D721Med (cell line): ENCODE results near the gene HLX.

Experiments used
- DNase-seq: peaks from one replicate; pipeline ENCODE4 v3.0.0; 2011; ENCODE audit warnings: low spot score; ENCODE audit not compliant: insufficient read length
- FAIRE-seq: peaks from 2 replicates; lab custom pipeline; 2011; peaks lifted over from hg19 to GRCh38; lab: Jason Lieb, UNC
- TF ChIP-seq, protein P1 (sequence below): IDR thresholded peaks from 2 replicates; pipeline ENCODE4 v1.5.1; 2012; ENCODE audit warnings: mild to moderate bottlenecking, control low read depth; ENCODE audit not compliant: insufficient read depth; ENCODE audit errors: missing control alignments

HLX gene

DNA sequence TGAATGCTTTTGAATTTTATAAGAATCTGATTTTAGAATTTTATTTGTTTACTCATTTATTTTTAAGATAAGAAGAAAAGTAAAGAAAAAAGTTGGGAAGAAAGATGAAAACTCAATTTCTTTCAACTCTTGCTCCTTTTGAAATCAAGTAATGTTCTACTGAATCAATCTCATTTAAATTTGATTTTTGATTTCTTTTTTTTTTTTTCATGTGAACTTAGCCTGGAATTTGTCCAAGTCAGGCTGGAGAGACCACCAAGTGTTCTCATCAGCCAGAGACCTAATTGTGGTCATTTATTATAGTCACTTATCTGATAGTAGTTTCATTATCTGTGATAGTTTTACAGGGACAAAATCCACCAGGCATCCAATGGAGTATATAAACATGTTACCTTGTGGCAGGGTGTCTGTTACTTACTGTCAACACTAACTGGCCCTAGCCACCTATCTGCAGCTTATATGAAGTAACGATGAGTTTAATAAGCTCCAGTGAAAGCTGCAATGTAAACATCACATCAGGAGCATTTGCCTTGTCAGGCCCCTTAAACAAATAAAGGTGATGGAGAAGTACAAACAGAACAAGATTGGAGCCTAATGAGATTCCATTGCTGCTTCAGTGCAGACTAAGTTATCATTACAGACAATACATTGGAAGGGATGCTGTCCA is 39.2 kb downstream of the HLX start:
- FAIRE-seq, result peak; percentile 95
- DNase-seq, result no peak
- TF ChIP-seq, protein P1, sequence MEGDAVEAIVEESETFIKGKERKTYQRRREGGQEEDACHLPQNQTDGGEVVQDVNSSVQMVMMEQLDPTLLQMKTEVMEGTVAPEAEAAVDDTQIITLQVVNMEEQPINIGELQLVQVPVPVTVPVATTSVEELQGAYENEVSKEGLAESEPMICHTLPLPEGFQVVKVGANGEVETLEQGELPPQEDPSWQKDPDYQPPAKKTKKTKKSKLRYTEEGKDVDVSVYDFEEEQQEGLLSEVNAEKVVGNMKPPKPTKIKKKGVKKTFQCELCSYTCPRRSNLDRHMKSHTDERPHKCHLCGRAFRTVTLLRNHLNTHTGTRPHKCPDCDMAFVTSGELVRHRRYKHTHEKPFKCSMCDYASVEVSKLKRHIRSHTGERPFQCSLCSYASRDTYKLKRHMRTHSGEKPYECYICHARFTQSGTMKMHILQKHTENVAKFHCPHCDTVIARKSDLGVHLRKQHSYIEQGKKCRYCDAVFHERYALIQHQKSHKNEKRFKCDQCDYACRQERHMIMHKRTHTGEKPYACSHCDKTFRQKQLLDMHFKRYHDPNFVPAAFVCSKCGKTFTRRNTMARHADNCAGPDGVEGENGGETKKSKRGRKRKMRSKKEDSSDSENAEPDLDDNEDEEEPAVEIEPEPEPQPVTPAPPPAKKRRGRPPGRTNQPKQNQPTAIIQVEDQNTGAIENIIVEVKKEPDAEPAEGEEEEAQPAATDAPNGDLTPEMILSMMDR, result no peak

DNA sequence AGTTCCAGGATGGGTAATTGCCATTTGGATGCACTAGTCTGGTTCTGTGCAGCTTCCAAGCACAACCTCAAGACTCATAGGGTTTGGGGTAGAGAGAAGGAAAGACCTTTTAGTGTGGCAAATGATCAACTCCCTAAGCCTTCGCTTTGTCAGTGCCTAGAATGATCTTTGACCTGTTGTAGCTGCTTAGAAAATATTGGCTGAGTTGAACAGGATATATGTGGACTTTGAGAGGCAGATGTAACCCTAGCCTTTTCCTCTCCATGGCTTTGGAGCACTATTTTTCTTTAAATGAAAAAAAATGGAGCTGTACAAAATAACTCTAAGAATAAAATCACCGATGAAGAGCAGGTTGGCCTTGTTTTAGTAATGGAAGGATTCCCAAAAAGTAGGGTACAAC is 41.7 kb downstream of the HLX start:
- peak; percentile 48 for FAIRE-seq
- TF ChIP-seq, protein P1, result no peak
- DNase-seq, result no peak

DNA sequence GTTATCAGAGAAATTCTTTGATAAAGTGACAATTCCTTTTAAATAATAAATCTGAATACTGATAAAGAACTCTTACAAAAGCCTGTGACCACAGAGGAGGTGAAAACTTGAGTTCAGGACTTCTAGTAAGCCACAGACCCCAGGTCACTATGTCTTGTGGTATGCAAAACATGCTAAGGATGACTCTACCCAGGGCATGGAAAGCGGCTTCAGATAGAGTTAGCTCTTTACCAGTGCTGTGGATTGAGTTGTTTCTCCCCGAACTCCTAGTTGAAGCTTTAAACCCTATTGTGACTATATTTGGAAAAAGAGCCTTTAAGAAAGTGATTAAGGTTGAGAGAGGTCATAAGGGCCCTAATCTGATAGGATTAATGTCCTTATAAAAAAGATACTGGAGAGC is 42.3 kb downstream of the HLX start:
- TF ChIP-seq, protein P1, result no peak
- DNase-seq (no peak), FAIRE-seq (peak; percentile 73)

DNA sequence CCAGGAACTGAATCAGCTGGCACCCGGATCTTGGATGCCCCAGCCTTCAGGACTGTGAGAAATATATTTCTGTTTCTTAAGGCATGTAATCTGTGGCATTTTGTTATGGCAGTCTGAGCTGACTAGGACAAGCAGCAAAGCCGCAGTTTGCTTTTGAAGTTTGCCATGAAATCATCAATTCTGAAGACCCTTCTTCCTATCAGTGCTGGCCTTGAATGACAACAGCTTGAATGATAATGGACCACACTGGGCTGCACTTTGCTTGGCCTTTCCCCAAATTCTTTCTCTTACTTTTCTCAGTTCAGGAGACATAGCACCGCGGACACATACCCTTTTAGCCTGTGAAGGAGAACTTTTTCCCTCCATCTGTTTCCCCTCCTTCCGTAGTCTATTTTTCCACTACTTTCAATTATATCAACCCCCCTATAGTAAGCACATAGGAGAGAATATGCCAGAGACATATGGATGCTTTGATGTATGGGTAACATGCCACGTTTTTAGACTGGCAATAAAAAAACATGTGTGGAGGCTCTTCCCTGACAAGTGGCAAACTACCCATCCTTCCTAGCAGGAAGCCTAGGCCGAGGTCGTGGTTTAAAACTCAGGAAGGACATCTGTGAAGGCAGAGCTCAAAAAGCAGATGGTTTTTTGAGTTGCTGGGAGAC is 42.9 kb downstream of the HLX start:
- TF ChIP-seq, protein P1, result no peak
- DNase-seq, result no peak
- FAIRE-seq, result peak; percentile 76

DNA sequence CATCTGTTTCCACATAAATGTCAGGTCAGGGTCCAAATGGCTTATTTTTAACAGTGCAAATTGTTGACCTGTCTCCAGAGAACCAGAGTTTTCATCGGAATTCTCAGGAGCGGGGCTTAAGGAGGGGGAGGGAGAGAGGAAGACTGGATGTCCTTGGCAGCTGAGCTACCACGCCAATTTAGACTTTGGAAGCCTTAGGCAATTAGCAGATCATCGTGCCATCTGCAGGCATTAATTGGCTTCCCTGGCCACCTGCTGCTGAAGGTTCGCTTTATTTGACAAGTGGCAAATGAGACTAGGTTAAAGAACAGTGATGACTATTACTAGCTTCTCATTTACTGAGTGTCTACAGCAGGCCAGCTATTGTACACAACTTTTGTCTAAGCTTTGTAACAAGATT is 43.7 kb downstream of the HLX start:
- TF ChIP-seq, protein P1, result no peak
- DNase-seq (no peak), FAIRE-seq (peak; percentile 99)

DNA sequence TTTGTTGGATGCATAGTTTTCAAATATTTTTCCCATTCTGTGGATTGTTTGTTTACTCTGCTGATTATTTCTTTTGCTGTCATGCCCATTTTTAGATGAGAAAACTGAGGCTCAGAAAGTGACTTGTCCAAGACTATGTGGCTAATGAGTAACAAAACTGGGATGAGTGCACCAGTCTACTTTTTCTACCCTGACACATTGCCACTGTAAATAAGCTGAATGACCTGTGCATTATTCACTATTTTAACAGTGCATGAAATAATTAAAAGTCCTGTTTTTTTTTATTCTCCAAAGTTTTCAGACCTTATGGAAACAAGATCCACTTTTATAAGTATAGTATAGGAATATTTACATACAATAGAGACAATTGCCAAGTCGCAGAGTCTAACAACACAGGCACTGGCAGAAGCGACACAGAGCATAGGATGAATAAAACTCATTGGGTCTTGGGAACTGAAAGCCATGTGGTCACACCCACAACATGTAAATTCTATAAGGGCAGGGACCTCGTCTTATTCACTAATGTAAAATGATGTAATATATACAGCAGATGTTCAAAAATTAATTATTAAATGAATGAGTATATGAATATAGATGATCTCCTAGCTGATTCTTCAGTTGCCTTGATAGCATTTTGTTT is 45.2 kb downstream of the HLX start:
- TF ChIP-seq, protein P1, result no peak
- DNase-seq, result no peak
- FAIRE-seq, result no peak
